HG02884 (cell line): ENCODE data around the gene STAT3.
"Not testable (repeated sequence)": the region's sequence is repeated elsewhere in the genome, so short reads cannot be mapped to it uniquely, and the experiment has no call there.

Experiments used
- ATAC-seq: cut with Tn5 transposase; IDR thresholded peaks from one replicate; pipeline ENCODE4 v1.9.1; 2021; ENCODE audit warnings: mild to moderate bottlenecking, moderate library complexity; ENCODE audit not compliant: unreplicated experiment

STAT3 gene

DNA sequence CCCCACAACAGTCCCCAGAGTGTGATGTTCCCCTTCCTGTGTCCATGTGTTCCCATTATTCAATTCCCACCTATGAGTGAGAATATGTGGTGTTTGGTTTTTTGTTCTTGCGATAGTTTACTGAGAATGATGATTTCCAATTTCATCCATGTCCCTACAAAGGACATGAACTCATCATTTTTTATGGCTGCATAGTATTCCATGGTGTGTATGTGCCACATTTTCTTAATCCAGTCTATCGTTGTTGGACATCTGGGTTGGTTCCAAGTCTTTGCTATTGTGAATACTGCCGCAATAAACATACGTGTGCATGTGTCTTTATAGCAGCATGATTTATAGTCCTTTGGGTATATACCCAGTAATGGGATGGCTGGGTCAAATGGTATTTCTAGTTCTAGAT lies 123.9 kb downstream of the STAT3 start:
- ATAC-seq = not testable (repeated sequence)
